ENCODE data around the gene NOC2L. TPM values are rescaled to one million over a fixed set of nuclear protein-coding genes. Genes with fewer than 3 reads are reported as not detected.

NOC2L gene
- total and polyA plus RNA-seq, 9 of the 15 experiments (the other 6 are each of a cell fraction or from before 2014, with no cell fraction given) = 4.0 to 410 (median 200) TPM

GRCh38 chr1:975896-976683, 17.0 kb upstream of the NOC2L start:
- Histone ChIP-seq H2AFZ (ENCODE audit: low read depth, low read length) (peak overlapping the region; percentile 57), H3K4me2 (ENCODE audit: insufficient read depth, low read length) (peak overlapping the region; percentile 28), H3K9ac (ENCODE audit: insufficient read depth in 1 of 2, low read depth in 2 of 2, low read length in 2 of 2) (peak overlapping the region in 1 of 2 experiments; percentile 77; a peak in 2 of 4 replicates), H3K4me3 (peak overlapping the region; percentile 9; the same call in 1 of the 2 replicates), H3K79me2 (ENCODE audit: control insufficient read depth, insufficient read depth, low read length) (no peaks in the 10 kb centered on the region), H3K27ac (ENCODE audit: extremely low read depth, low read depth, low read length) (no peak overlapping the region), H3K9me1 (ENCODE audit: control insufficient read depth, insufficient read depth, low read length) (no peaks in the 10 kb centered on the region), H3K9me3 (replicated peaks; ENCODE audit: control insufficient read depth, insufficient read depth, low read depth, low read length) (no peaks in the 10 kb centered on the region), H3K27me3 (ENCODE audit: control insufficient read depth in 2 of 2, insufficient read depth in 2 of 2, low read length in 2 of 2) (peaks cover 11 to 67% of the 10 kb centered on the region in 2 experiments; a peak in 4 of 5 replicates), H4K20me1 (replicated peaks; ENCODE audit: control insufficient read depth, insufficient read depth, low read length) (peaks cover 8% of the 10 kb centered on the region; the same call in 1 of the 2 replicates), H3K4me1 (replicated peaks in 1 of 2; ENCODE audit: control insufficient read depth in 2 of 2, insufficient read depth in 2 of 2, low read length in 2 of 2) (peaks cover 0 to 82% of the 10 kb centered on the region in 2 experiments; a peak in 3 of 5 replicates), H3K36me3 (ENCODE audit: control insufficient read depth, insufficient read depth, low read length) (no peaks in the 10 kb centered on the region)
- FAIRE-seq = peak; percentile 46
- POLR2A ChIA-PET = interaction anchor here (0.6 to 2.2 kb wide), 3 partner anchors 9 to 677 kb away, joined by 3 to 10 read pairs (median 3); partner anchors contain the start of gene PLEKHN1
- peak; percentile 76 for ATAC-seq
- in situ Hi-C loops (cut with MboI) (no loop called here), intact Hi-C loops (cut with micrococcal nuclease) (loop anchor here (2.0 kb wide), 1 partner anchor 71 kb away; no protein-coding TSS in a partner anchor)
- 6% methylated on average over 38 of the region's 40 CpGs for WGBS (ENCODE audit: insufficient coverage, low coverage, missing lambda C conversion rate)
- peak; percentile 51 to 64 (median 55) for DNase-seq (ENCODE audit: extremely low read depth in 1 of 4, low spot score in 3 of 4)
- CTCF ChIA-PET (ENCODE audit: low intra/inter-chr PET ratio) = interaction anchor here (1.5 kb wide), 1 partner anchor 107 kb away, joined by 5 read pairs; no protein-coding TSS in a partner anchor
- no TSS peak for BruUV-seq (replicated peaks)
- TF ChIP-seq CUX1 (CRISPR knock-in tag; IDR thresholded peaks at IDR 0.05) = no peak
- TF ChIP-seq, protein P1, sequence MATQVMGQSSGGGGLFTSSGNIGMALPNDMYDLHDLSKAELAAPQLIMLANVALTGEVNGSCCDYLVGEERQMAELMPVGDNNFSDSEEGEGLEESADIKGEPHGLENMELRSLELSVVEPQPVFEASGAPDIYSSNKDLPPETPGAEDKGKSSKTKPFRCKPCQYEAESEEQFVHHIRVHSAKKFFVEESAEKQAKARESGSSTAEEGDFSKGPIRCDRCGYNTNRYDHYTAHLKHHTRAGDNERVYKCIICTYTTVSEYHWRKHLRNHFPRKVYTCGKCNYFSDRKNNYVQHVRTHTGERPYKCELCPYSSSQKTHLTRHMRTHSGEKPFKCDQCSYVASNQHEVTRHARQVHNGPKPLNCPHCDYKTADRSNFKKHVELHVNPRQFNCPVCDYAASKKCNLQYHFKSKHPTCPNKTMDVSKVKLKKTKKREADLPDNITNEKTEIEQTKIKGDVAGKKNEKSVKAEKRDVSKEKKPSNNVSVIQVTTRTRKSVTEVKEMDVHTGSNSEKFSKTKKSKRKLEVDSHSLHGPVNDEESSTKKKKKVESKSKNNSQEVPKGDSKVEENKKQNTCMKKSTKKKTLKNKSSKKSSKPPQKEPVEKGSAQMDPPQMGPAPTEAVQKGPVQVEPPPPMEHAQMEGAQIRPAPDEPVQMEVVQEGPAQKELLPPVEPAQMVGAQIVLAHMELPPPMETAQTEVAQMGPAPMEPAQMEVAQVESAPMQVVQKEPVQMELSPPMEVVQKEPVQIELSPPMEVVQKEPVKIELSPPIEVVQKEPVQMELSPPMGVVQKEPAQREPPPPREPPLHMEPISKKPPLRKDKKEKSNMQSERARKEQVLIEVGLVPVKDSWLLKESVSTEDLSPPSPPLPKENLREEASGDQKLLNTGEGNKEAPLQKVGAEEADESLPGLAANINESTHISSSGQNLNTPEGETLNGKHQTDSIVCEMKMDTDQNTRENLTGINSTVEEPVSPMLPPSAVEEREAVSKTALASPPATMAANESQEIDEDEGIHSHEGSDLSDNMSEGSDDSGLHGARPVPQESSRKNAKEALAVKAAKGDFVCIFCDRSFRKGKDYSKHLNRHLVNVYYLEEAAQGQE (IDR thresholded peaks at IDR 0.05; ENCODE audit: borderline replicate concordance) = peak; percentile 70; the same call in 1 of the 2 replicates
- TF ChIP-seq, protein P1 (CRISPR knock-in tag; IDR thresholded peaks at IDR 0.05; ENCODE audit: low read depth) = no peak
- TF ChIP-seq RAD51 (IDR thresholded peaks at IDR 0.05; ENCODE audit: borderline replicate concordance, low read depth) = no peak
- TF ChIP-seq ZEB2 (IDR thresholded peaks at IDR 0.05) = no peak
- no peak for TF ChIP-seq ILK (tag; IDR thresholded peaks at IDR 0.05; ENCODE audit: borderline replicate concordance, low read depth)
- TF ChIP-seq DMBX1 (CRISPR knock-in tag; IDR thresholded peaks at IDR 0.05; ENCODE audit: borderline replicate concordance) = no peak
